Measurements from ENCODE around the gene KCNK7.
A peak's percentile ranks its signal among the peaks of the same experiment; 100 is the strongest.

The KCNK7 gene

GRCh38 chr11:65554057-65554818 is 41.4 kb downstream of the KCNK7 start:
- ATAC-seq = no peak

- peak; percentile 20 to 25 for ATAC-seq
Observed at GRCh38 chr11:65553301-65554001, 42.1 kb downstream of the KCNK7 start.

DNA sequence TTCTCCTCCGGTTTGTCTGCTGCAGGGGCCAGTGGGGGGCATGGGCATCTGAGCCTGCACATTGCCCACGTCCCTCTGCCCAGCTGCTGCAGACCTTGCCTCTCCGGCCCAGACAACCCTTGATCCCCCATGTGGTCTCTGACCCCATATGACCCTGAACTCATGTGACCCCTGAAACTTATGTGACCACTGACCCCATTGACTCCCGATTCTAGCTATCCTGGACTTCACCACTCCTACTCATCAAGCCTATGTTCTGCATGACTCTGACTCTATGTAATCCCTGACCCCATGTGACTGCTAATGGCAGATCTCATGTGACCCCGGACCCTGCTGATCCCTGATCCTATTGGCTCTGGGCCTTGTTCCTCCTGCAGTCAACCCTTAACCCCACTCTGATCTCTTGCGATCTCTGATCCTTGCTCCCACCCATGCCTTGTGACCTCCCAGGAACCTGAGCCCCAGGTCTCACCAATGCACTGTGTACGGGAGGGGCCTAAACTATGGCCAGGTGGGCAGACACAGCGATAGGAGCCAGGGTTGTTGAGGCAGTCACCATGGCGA is 43.1 kb downstream of the KCNK7 start:
- no peak for ATAC-seq

- ATAC-seq = peak; percentile 53 to 57
Observed at GRCh38 chr11:65551572-65552387, 43.8 kb downstream of the KCNK7 start.

DNA sequence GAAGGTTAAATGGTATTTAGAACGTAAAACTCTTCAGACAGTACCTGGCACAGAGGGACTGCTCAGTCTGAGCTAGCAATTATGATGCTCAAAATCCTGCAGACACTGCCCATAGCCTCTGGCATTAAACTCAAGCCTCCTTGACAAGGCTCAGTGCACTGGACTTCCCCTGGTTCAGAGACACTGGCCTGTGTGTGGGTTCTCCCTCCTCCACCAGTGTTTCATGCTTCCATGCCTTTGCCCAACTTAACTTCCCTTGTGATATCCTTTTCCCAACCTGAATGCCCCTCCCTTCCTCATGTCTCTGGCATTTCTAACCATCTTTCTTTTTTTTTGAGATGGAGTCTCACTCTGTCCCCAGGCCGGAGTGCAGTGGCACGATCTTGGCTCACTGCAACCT is 46.5 kb downstream of the KCNK7 start:
- no peak for ATAC-seq

DNA sequence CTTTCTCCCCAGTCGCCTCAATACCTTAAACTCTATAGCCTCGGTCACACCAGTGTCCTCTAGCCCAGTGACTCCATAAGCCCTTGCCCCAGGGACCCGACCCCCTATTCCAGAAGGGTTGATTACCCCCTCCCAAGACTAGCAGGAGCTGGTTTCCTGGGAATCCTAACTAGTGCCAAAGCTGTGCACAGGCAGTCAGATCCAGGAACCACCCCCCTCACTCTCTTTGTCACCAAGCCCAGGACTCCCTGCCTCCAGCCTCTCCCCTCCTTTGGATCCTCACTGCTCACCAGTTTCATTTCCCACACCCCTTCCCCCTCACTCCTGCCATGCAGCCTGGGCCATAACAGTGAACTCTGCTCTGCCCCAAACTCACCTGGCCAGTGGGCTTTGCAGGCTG is 47.2 kb downstream of the KCNK7 start:
- ATAC-seq = no peak

GRCh38 chr11:65547446-65548125 is 48.0 kb downstream of the KCNK7 start:
- no peak for ATAC-seq

GRCh38 chr11:65546217-65546958 is 49.2 kb downstream of the KCNK7 start:
- peak; percentile 79 to 86 for ATAC-seq

DNA sequence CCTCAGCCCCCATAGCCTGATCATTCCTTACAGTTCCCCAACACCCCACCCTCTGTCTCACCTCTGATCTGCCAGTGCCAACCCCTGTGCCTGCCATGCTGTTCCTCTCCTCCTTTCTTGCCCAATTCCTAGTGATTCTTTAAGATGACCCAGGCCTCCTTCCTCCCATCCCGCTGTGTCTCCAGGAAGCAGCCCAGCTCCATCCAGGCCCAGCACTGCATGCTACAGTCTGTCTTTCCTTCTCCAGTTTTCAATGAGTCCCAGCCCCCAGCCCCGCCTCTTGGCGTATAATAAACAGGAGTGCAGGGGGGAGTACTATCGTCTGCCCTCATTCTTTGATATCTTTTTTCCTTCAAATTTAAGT is 49.8 kb downstream of the KCNK7 start:
- no peak for ATAC-seq
